ENCODE results near the gene TMEM72.

TMEM72 gene

DNA sequence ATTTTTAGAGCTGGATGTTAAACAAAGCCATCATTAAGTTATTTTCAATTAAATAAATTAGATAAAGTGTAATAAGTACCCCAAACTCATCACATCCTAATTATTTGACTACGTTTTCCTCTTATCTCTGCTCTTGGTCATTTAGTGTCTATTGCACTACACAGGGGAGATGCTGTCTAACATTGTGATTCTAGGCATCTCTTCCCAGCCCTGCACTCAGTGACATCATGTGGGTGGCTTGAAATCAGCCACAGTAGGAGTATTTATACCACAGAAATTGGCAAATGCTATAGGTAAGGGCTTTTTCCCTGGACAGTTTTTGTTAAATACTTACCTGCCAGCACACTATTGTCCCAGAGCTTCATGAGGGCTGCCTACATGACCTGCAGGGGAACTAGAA is 21.3 kb upstream of the TMEM72 start:
- no peak for DNase-seq (ENCODE audit: low read depth in 2 of 2)

DNA sequence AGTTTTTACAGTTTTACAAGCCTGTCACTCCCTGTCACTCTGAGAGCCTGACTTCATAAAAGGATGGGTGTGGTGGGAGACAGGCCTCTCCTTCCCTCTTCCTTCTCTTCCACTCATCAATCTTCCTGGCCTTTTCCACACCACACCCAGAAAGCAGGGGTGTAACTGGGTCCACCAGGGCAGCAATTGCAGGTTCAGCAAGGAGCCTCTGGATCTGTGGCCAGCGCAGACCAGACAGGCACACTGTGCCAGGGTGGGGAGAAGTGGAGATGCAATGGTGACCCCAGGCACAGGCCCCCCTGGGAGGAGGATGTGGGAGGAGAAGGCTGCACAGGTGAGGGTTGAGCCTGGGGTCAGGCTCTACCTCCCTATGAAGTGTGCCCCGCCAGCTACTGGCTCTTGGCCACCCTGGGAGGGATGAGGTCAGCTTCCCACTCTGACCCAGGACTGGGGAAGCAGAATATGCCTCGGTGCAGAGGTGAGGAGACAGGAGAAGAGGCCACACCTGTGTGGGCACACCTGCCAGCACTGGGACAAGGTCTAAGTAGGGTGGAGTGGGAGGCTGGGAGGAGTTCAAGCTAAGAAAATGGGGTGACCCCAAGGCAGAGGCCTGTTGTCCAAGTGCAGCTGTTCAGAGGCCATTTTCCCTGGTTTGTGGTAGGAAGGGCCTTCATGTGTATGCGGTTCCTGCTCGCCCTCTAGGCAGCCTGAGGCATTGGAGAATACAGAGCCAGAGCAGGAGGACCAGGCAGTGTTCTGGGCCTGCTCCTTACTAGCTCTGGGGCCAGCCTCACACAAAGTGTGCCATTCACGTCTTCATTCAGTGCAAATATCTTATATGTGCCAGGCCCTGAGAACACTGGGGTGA is 20.2 kb upstream of the TMEM72 start:
- DNase-seq (ENCODE audit: low read depth in 2 of 2) = no peak

DNA sequence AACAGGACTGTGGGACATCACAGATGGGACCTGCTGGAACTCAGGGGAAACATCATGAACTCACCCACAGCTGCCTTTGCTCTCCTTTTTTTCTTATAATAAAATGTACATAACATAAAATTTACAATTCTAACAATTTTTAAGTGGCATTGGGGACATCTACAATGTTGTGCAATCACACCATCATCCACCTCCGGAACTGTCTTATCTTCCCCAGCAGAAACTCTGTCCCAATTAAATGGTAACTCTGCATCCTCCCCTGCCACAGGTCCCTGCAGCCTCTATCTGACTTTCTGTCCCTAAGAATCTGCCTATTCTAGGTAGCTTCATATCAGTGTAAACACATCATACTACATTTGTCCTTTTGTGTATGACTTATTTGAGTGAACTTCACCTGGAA is 19.4 kb upstream of the TMEM72 start:
- no peak for DNase-seq (ENCODE audit: low read depth in 2 of 2)

DNA sequence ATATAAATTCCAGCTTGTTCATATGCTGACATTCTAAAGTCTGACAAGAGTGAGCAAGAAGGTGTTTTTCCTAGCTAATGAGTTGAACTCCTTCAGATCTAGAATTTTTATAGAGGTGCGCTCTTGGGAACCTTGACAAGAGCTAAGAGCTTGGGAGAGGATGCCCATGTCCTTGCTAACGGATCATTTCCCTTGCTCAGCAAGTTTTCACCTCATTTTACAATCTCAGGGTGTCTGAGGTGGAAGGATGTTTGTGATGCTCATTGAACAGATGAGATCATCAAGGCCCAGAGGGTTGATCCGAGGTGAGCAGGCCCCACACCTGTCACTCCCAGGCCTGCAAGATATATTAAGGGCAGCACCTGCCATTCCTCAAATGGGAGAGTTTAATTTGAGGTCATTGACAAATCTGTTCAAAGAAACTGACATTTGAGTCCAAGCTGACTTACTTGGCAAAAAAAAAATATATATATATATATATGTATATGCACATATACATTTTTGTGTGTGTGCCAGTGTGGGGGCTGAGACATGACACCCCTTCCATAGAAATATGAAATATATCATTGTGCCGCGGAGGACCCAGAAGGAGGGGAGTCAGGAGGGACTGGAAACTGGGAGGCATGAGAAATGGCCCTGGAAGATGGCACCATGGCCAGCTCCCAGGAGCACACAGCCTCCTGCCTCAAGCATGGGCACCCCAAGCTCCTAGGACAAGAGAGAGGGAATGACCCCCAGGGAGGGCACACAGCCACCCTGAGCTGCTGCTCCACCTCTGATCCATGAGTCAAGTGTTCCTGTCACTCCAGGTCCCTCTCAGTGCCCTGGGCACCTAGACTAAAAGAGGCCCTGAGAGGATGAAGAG is 17.3 kb upstream of the TMEM72 start:
- DNase-seq (ENCODE audit: low read depth in 2 of 2) = no peak

DNA sequence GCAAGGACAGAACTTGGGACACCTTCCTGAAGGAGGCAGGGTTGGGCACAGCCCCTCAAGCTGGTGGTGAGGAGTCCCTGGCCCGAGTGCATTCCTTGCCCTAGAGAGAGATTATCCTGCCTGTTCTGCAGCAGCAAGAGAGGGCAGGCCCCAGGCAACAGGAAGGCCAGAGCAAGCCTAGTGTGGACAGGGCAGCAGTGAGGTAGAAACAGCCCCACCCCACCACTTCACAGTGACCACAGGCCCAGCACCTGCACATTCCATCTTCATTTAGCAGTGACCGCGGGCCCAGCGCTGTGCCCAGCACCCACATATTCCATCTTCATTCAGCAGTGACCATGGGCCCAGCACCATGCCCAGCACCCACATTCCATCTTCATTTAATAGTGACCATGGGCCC is 16.4 kb upstream of the TMEM72 start:
- DNase-seq (ENCODE audit: low read depth in 2 of 2) = no peak

DNA sequence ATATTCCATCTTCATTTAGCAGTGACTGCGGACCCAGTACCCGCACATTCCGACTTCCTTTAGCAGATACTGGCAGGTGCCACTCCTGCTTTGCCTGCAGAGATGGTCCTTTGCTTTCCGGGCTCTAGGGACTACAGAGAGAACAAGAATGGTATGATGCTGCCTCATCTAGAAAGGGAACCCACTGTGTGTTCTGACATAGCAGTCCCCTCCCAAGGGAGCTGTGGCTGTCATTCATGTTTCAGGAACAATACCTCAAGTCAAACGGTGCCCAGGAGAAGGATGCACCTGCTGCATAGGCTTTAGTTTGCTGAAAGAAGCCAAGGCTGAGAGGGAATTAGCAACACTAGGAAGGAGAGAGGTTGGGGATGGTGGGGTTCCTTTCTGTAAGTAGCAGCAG is 15.9 kb upstream of the TMEM72 start:
- no peak for DNase-seq (ENCODE audit: low read depth in 2 of 2)

DNA sequence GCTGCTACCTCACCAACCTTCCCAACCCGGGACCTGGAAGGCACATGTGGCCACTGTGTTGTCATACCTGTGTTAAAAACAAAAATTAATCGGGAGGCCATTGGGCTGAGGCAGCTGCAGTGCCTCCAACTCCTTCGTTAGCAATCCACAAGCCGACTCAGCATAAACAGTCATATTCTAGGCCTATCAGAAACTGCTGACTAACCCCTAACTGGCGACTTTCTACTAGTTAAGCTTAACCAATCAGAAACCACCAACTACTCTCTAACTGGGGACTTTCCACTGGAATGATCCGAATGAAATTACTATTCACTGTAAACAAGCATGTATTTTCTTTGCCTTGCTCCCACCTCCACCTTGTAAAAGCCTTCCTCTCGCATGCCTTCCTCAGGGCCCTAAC is 14.1 kb upstream of the TMEM72 start:
- no peak for DNase-seq (ENCODE audit: low read depth in 2 of 2)

DNA sequence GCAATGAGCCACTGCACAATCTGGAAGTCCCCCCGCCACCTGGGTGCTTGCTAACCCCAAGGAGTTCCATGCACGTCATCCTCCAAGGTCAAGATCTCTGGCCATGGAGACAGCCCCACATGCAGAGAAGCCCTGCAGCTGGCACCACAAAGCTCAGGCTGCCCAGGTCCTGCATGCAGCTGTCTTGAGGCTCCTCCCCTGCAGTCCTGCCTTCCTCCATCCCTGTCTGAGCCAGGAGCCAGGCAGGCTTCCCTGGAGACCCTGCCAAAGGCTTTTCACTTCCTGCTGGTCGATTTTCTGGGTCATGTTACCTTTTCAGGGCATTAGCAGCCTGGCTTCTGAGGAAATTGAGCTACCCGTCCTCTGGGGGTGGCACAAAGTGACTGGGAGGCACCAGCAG is 12.5 kb upstream of the TMEM72 start:
- no peak for DNase-seq (ENCODE audit: low read depth in 2 of 2)

DNA sequence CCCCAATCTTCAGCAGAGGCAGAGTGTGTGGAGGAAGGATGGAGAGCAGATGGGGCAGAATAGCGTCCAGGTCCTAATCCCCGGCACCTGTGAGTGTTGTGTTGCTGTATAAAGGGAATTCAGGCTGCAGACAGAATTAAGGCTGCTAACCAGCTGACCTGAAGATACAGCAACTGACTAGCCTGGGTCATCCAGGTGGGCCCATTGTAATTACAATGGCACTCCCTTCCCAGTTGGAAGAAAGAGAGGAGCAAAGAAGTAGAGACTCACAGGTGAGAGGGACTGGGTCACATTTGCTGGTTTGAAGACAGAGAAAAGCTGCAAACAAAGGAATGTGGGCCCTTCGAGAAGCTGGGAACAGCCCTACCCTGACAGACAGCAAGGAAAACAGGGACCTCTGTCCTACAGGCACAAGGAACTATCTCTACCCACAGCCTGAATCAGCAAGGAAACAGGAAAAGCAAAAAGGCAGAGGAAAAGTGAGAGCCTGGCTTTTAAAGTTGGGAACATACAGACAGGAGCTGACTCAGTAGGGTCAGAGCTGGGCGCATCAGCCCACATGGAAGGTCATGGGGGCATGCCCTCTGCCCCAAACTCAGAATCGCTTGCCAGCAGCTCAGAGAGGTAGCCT is 11.6 kb upstream of the TMEM72 start:
- DNase-seq (ENCODE audit: low read depth in 2 of 2) = no peak

DNA sequence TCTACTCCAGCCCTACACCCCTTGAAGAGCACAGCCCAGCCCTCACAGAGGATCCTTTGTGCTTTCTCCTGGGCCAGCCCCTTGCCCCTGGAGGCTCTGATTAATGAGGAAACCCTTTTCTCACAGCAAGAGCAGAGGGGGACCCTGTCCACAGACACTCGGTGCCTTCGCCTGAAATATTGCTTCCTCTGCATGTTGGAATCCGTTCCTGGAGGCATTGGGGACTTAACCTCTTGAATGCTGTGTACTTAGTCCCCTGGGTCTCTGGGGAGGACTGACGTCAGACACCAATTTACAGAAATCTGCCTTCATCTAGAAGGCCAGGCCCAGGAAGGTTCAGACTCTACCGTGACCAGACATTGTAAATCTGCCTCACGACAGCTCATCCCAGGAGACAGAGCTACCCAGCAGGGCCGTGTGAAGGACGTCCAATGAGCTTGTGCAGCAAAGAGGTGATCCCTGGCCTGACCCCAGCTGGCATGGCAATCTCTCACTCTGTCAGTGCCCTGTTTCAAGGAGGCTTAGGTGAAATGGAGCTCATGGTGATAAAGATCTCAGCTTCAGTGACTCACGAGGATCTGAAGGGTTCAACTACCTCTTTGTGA is 8.1 kb upstream of the TMEM72 start:
- no peak for DNase-seq (ENCODE audit: low read depth in 2 of 2)

DNA sequence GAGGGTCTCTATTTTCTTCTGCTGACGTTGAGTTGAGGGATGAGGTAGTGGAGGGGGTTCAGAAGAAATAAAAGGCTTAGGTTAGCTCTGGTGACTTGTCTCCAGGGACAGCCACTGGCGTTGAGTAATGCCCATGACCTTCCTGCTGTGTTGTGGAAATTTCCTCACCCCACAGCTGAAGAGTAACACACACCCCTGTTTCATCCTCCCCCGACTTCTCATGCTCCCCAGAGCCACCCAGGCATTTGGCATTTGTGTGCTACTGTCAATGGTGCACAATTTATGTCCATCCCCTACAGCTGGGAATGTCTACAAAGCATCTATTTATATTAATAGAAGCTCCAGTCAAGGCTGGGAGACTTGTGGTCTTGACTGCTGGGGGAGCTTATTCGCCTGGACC is 4.7 kb upstream of the TMEM72 start:
- DNase-seq (ENCODE audit: low read depth in 2 of 2) = no peak

DNA sequence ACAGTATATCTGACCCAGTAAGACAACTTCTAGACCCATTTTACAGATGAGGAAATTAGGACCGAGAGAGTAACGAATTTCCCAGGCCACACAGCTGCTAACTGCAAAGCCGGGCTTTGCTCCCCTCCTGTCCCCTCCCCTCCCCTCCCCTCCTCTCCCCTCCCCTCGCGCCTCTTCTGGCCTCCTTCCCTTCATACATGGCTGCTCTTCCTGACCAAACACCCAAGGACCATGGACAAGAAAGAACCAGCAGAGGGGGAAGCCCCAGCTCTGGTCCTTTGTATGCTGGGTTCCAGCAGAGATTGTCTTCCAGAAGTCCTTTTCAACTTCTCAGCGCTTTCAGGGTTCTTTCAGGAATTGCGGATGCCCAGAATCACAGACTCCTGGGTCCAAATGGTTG is 3.6 kb upstream of the TMEM72 start:
- DNase-seq (ENCODE audit: low read depth in 2 of 2) = no peak

DNA sequence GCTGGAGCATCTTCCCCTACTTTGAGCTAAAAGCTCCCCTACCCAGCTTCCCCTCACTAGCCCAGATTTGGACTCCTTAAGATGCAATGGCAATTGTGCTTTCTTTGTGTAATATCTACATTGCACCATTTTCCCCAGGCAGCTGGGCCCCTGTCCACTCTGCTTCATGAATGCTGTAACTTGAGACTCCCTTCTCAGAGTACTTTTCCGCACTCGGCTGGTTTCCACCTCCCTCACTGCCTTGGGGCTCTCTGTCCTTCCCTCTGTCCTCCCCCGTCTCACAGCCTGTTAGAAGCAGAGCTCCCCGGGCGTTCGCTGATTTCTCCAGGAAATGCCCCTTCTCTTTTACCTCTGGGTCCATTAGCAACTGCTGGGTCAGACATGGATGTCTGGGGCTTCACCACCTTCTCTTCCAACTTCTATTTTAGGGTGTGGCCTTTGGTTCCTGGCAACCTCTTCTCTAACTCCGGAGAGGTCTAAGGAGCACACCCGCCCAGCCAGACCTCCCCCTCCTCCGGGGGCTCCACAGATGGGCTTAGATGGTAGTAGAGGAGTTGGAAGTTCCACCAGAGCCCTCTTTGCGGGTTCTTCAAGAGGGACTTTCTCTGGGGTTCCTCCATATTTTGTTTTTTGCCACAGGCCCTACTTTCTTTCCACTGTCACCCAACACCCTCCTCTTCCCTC is 2.9 kb upstream of the TMEM72 start:
- DNase-seq (ENCODE audit: low read depth in 2 of 2) = peak in 1 of 2 experiments; percentile 16

DNA sequence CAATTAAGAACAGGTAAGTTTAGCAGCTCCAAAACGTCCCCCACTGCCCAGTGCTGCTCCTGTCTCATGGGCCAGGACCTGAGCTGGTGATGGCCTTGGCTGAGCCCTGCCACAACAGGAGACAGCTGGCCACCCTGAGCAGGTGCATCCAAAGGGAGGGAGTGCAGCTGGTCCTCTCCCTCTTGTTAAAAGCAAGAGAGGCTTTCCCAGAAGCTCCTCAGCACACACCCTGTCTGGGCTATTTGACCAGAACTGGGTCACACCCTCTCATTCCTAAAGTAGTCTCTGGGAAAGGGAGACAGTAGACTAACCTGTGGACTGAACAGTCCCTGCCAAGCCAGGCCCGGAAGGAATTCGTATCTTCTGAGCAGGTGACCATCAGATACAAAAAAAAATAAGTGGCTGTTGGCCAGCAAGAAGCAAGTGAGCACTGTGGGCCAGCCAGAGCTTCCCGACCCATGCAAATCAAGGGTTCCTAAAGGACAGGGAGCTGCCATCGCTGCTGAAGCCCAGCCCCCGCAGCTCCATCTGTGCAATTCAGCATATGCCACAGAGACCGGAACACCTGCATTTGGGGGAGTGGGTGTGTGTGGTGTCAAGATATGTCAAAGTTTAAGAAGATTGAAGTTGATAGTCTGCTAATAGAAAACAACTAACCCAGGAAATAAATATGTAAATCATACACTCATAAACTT is 2.1 kb upstream of the TMEM72 start:
- no peak for DNase-seq (ENCODE audit: low read depth in 2 of 2)

DNA sequence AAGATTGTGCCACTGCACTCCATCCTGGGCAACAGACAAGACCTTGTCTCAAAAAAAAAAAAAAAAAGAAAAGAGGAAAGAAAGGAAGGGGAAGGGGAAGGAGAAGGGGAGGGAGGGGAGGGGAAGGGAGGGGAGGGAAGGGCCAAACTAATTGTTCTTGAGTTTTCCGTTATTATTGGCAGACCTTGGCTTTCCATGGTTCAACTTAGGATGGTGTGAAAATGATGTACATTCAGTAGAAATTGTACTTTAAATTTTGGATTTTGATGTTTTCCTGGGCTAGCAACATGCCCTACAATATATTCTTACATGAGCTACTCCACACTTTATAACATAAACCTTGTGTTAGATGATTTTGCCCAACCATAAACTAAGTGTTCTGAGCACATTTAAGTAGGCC is 1.2 kb upstream of the TMEM72 start:
- no peak for DNase-seq (ENCODE audit: low read depth in 2 of 2)

DNA sequence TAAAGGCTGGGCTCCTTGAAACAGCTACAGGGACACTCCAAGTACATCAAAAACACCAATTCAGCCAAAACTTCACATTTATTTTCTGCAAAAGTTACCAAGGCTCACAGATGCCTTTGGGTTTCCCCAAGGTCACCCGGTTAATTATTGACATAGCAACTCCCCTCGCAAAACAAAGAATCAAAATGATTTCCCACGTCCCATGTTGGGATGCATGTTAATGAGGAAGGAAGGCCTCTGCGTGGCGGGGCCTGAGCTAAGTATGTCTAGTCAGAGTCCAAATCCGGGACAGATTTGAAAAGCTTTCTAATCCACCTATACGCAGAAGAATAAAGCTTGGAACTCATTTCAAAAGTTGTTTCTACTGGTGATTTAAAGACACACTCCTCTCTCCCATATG is 535 bp upstream of the TMEM72 start:
- DNase-seq (ENCODE audit: low read depth in 2 of 2) = no peak

DNA sequence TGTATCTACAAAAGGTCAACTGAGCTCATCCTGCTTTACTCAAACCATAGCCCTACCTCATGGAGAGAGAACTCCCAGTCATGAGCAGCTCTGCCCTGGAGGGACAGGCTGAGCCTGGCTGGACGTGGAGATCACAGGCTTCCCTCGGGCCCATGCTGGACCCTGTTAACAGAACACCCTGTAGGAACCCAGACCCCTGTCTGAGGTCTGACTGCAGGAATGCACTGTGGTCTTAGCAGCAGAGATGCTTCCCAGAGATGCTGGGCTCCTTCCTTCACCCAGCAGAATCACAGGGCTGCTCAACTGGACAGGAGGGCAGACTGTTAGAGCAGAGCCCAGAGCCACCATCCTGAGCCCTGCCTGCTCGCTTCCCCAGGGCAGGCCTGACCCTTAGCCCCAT is 814 bp downstream of the TMEM72 start:
- no peak for DNase-seq (ENCODE audit: low read depth in 2 of 2)

DNA sequence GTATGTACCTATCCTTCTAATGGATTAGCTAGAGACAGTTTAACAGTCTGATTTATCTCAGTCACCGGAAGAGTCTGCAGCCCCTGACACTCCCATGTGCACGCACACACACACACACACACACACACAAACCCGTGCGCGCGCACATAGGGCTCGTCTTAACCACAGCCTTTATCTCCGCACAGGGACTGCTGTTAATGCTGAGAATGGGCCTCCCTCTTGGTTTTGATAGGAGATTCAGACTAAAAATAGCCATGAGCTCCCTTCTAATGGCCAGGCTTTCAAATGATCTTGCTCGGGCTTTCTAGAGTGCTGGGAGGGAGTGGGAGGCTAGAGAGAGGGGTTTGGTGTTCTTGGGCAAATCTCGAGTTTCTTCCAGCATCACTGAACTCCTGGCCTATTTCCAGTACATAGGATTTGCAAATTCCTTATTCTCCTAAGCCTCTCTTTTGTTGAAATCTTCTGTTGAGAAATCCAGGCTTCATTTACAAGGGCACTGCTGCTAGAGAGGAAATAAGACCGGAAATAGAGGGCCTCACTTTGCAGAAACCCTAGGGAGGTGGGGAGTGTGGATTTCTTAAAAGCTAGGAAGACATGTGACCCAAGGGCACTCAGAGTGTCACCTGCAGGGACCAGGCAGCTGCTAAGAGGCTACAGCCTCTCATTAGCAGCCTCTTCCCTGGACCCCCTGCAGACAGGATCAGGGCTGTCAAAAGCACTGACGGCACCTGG is 2.4 kb downstream of the TMEM72 start:
- DNase-seq (ENCODE audit: low read depth in 2 of 2) = no peak

DNA sequence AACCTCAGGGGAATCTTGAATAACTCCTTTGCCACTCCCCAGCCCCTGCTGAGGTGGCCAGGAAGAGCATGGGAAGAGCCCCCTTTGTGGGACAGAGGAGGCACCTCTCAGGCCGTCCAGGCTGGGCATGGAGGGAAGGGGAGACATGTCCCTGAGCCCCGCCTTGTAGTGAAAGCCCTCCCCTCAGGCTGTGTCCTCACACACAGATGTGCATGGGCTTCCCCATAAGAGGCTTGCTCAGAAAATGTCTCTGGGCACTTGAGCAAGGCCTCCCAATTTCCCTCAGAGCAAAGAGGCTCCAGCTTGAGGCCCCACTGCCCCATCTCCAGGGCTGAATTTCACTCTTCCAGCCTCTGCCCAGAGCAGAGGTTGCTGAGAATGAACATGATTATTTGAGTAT is 3.8 kb downstream of the TMEM72 start:
- DNase-seq (ENCODE audit: low read depth in 2 of 2) = no peak

DNA sequence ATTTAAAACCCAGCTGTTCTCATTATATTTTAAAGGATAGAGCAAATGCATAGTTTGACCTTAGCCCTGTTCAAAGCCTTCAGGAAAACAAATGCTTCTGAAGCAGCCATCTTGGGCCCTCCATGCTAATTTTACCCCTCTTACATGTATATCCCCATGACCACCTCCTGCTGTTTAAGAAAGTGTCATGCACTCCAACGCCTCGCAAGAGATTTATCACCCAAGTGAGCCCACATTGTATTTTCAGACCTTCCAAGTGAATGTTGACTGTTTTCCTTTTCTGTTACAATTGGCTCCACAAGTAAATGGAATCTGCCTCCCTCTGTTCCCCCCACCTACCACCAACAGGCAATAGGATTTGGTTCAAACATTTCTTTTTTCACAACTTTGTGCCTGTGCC is 5.3 kb downstream of the TMEM72 start:
- no peak for DNase-seq (ENCODE audit: low read depth in 2 of 2)

All from fibroblast of skin of left quadriceps (primary cell).